NCI-H2227 (cell line): Measurements from ENCODE around the gene LYVE1.
A peak's percentile ranks its signal among the peaks of the same experiment; 100 is the strongest.

Experiments
- DNase-seq: peaks from one replicate; lab custom pipeline; 2025; ENCODE audit not compliant: unreplicated experiment; lab: John Stamatoyannopoulos, UW

The LYVE1 gene

DNA sequence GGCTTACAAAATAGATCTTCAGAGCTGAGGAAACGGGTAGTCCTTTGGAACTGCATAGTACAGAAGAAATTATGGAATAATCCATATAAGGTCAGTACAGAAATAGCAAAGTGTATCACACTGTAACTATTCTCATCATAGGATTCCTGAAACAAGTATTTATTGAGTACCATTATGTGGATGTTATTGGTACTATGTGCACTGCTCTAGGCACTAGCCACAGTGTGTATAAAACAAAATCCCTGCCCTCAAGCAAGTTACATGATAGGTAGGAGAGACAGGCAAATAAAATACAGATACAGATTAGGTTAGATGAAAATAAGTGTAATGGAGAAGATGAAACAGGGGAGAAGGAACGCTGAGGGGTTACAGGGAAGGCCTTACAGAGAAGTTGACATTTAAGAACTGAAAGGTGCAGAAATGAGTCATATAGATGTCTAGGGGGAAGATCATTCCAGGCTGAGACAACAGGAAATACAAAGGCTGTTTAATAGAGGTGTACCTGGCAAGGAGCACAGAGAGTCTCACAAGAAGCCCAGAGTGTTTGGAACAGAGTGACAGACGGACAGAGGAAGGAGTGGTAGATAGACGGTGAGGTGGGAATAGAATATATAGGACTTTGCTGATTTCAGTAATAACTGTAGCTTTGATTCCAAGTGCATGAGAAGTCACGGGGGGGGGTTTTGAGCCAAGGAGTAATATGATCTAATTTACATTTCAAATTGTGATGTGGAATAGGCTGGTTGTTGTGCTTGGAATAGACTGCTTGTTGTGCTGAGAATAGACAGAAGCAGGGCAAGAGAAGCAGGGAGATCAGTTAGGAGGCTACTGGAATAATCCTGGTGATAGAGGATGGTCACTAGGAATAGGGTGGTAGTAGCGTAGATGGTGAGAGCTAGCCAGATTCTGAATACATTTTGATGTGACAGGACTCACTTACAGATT lies 41.2 kb downstream of the LYVE1 start:
- no peak for DNase-seq

DNA sequence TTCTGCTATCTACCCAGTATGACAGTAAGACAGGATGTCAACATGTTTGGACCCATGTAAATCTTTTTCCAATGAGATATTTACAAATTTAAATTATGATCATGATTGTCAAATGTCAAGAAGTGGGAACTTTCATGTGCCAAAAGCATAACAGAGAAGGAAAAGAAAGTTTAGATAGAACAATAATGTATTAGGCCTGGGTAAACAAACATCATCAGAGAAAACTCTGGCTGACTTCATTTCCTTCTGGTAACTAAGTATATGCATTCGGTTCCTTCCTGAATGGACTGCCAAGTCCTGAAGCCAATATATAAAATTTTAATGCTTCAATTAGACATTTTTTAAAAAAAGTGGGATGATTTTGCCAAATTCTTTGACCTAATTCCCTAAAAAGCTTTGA lies 44.0 kb downstream of the LYVE1 start:
- DNase-seq: no peak

DNA sequence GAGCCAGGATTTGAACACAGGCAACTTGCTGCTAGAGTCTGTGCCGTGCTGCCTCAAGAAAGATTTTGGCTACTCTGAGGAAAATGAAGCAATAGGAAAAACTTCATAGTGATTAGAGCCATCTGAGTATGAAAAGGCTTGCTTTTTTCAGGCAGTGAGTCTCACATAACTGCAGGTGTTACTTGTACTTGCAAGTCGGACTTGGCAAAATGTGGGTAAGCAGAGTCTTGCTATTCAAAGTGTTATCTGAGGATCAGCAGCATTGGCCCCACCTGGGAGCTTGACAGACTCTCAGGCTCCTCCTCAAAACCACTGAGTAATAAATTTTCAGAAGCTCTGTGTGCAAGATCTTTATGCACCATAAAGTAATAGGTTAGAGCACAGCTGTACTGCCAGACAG lies 45.5 kb downstream of the LYVE1 start:
- no peak for DNase-seq

- no peak for DNase-seq
Observed at GRCh38 chr11:10522276-10522675, 46.2 kb downstream of the LYVE1 start.

DNA sequence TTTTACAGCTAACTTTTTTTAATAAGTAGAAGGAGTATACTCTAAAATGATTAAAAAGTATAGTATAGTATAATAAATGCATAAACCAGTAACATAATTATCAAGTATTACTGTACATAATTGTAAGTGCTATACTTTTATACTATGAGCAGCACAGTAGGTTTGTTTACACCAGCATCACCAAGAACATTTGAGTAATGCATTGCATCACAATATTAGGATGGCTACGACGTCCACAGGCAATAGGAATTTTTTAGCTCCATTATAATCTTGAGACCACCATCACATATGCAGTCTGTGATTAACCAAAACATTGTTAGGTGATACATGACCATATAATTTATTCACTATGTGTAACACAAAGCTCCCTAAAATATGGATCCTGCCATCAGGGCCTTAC lies 47.9 kb downstream of the LYVE1 start:
- no peak for DNase-seq

DNA sequence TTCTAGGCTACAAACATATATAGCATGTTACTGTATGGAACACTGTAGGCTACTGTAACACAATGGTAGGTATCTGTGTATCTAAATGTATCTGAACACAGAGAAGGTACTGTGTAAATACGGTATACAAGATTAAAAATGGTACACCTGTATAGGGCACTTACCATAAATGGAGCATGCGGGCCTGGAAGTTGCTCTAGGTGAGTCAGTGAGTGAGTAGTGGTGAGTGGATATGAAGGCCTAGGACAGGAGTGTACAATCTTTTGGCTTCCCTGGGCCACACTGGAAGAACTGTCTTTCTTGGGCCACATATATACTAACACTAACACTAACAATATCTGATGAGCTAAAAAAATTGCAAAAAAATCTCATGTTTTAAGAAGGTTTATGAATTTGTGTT lies 48.8 kb downstream of the LYVE1 start:
- DNase-seq: no peak

GRCh38 chr11:10518891-10519290 lies 49.6 kb downstream of the LYVE1 start:
- no peak for DNase-seq

DNA sequence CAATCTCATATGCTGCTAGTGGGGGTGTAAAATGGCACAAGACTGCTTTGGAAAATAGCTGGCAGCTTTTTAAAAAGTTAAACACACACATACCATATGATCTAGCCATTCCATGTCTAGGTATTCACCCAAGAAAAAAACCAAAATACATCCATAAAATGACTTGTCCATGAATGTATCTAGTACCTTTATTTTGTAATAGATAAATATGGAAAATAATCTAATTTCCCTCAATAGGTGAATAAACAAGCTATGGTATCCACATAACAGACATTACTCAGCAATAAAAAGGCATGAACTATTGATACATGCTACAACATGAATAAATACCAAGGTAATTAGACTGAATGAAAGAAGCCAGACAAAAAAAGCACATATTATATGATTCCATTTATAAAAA lies 50.3 kb downstream of the LYVE1 start:
- DNase-seq: no peak

GRCh38 chr11:10515418-10515817 lies 53.0 kb downstream of the LYVE1 start:
- no peak for DNase-seq

DNA sequence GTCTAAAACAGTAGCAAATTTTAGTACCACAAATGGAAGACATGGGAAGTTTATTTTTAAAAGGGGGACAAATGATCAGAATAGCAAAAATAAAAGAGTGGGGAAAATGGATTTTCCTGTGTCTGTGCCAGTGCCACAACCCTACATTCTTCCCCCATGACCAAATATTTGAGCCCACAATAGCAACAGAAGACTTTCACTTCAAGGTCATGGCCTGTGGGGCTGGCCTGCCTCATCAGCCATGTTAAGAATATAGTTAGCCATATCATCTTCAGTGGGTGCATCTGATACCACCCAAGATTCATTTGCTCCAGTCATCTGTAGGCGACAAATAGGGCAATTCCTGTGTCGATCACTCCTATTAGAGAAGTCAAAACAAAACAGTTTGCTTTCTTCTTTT lies 53.8 kb downstream of the LYVE1 start:
- DNase-seq: no peak

DNA sequence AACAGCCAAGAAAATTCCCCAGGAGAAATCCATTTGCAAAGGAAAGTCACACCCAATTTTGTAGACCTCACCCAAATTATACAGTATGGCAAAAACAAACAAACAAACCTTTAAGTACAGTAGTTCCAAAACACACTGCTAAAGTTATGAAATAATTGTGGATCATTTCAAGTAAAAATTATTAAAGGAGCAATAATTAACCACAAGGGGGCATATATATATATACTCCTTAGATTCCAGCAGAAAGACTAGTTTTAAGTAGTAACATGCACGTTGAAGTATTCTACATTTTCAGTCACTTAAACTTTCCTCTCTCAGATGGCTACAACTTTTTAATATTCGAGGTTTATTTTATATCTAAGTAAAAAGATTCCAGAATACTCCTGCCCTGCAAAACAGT lies 54.3 kb downstream of the LYVE1 start:
- no peak for DNase-seq

DNA sequence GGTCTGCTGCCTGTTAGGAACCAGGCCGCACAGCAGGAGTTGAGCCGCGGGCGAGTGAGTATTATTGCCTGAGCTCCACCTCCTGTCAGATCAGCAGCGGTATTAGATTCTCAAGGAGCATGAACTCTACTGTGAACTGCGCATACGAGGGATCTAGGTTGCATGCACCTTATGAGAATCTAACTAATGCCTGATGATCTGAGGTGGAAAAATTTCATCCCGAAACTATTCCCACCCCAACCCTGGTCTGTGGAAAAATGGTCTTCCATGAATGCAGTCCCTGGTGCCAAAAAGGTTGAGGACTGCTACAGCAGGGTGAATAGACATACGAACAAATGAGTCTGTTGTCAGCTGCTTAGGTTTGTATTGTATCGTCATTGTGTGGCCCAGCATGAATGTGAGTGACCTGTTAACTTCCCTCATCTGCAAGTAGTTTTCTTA lies 57.3 kb downstream of the LYVE1 start:
- peak; percentile 42 for DNase-seq
